Glomerular endothelial cell (primary cell): Measurements from ENCODE around the gene USH2A. TPM values are rescaled to one million over a fixed set of nuclear protein-coding genes. Genes with fewer than 3 reads are reported as not detected.

Experiments
- DNase-seq: peaks from one replicate; pipeline ENCODE4 v3.0.0-alpha.2; 2011; ENCODE audit warnings: low read depth, low spot score; ENCODE audit errors: extremely low read depth
- total RNA-seq: library from RNA; depleted of rRNA; stranded (reverse); fragments of >200 nt; gene quantifications from 2 replicates; pipeline ENCODE4 v1.2.3, GENCODE V29; 2015

USH2A gene
- total RNA-seq, 1 donor from 2014 or later: not detected

- no peak for DNase-seq
These were observed 213.2 kb downstream of the USH2A start for GRCh38 chr1:216210081-216210480.

GRCh38 chr1:216209125-216209524, 214.1 kb downstream of the USH2A start:
- no peak for DNase-seq

GRCh38 chr1:216207154-216207553, 216.1 kb downstream of the USH2A start:
- DNase-seq: no peak

- DNase-seq: no peak
These were observed 218.1 kb downstream of the USH2A start for GRCh38 chr1:216205176-216205575.

GRCh38 chr1:216201946-216202345, 221.3 kb downstream of the USH2A start:
- DNase-seq: no peak

GRCh38 chr1:216200941-216201340, 222.3 kb downstream of the USH2A start:
- no peak for DNase-seq

- DNase-seq: no peak
These were observed 228.5 kb downstream of the USH2A start for GRCh38 chr1:216194721-216195120.

- DNase-seq: no peak
These were observed 229.3 kb downstream of the USH2A start for GRCh38 chr1:216193839-216194443.

GRCh38 chr1:216190438-216190837, 232.8 kb downstream of the USH2A start:
- no peak for DNase-seq

- DNase-seq: no peak
These were observed 236.4 kb downstream of the USH2A start for GRCh38 chr1:216186816-216187215.

- DNase-seq: no peak
These were observed 237.1 kb downstream of the USH2A start for GRCh38 chr1:216186141-216186540.

- DNase-seq: no peak
These were observed 239.0 kb downstream of the USH2A start for GRCh38 chr1:216184126-216184680.

GRCh38 chr1:216183454-216183853, 239.8 kb downstream of the USH2A start:
- DNase-seq: no peak

GRCh38 chr1:216183007-216183406, 240.2 kb downstream of the USH2A start:
- DNase-seq: no peak

GRCh38 chr1:216181590-216181989, 241.7 kb downstream of the USH2A start:
- DNase-seq: no peak

GRCh38 chr1:216178281-216178680, 245.0 kb downstream of the USH2A start:
- DNase-seq: no peak

GRCh38 chr1:216176970-216177369, 246.3 kb downstream of the USH2A start:
- no peak for DNase-seq

- no peak for DNase-seq
These were observed 247.5 kb downstream of the USH2A start for GRCh38 chr1:216175714-216176113.

- no peak for DNase-seq
These were observed 249.8 kb downstream of the USH2A start for GRCh38 chr1:216173376-216173995.

- DNase-seq: no peak
These were observed 253.9 kb downstream of the USH2A start for GRCh38 chr1:216169351-216169750.

GRCh38 chr1:216168546-216168945, 254.7 kb downstream of the USH2A start:
- no peak for DNase-seq

GRCh38 chr1:216154063-216154462, 269.2 kb downstream of the USH2A start:
- DNase-seq: no peak
